ENCODE measurements around the gene NT5DC1. TPM values are rescaled to one million over a fixed set of nuclear protein-coding genes. Genes with fewer than 3 reads are reported as not detected.

NT5DC1 gene
- total RNA-seq, 1 donor from 2014 or later: 55.0 TPM

- ATAC-seq (no peak), DNase-seq (no peak)
- intact Hi-C loops (cut with micrococcal nuclease): no loop called here
Observed at GRCh38 chr6:116218172-116218633, 117.5 kb downstream of the NT5DC1 start.

DNA sequence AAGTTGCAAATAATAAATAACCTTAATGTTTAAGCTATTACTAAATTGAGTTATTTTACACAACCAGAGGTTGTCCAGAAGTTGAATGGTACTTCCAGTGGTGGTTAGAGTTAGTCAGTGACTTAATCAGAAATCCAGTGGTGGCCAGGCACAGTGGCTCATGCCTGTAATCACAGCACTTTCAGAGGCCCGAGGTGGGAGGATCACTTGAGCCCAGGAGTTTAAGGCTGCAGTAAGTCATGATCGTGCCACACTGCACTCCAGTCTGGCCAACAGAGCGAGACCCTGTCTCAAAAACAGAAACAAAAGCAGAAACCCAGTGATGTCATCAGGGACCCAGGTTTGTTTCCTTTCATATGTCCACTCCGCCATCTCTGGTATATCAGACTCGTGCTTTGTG lies 118.2 kb downstream of the NT5DC1 start:
- intact Hi-C loops (cut with micrococcal nuclease): no loop called here
- ATAC-seq (no peak), DNase-seq (no peak)

DNA sequence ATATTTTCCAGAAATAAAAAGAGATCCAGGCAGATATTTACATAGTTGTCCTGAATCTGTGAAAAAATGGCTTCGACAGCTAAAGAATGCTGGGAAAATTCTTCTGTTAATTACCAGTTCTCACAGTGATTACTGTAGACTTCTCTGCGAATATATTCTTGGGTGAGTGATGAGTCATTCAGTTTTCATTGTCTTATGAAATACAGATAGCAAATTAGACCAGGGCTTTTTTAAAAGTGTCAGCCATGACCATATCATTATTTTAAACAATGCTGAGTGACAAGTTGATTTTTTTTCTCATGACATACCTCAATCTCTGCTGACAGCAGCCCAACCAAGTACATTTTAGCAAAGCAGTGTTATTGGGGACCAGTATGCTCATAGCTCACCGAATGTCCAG lies 120.4 kb downstream of the NT5DC1 start:
- DNase-seq (no peak), ATAC-seq (no peak)
- intact Hi-C loops (cut with micrococcal nuclease): no loop called here

GRCh38 chr6:116221911-116222310 lies 121.3 kb downstream of the NT5DC1 start:
- ATAC-seq (no peak), DNase-seq (no peak)
- intact Hi-C loops (cut with micrococcal nuclease): no loop called here

DNA sequence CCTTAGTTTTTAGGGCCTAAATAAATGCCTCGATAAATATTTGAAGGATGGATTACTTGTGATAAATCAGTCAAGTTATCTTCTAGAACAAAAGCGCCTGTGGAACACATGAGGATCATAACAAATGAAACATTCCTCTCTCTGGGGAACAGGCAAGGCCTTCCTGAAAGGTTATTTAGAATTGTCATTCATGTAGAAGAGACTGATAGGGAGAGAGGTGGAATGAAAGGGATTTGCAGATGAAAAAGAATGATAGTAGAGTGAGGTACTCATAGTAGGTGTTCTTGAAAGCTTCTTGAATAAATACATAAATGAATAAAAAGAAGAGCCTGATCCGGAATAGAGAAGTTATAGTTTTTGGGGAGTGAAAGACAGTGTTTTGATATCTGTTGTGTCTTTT lies 122.7 kb downstream of the NT5DC1 start:
- DNase-seq (no peak), ATAC-seq (no peak)
- intact Hi-C loops (cut with micrococcal nuclease): no loop called here

DNA sequence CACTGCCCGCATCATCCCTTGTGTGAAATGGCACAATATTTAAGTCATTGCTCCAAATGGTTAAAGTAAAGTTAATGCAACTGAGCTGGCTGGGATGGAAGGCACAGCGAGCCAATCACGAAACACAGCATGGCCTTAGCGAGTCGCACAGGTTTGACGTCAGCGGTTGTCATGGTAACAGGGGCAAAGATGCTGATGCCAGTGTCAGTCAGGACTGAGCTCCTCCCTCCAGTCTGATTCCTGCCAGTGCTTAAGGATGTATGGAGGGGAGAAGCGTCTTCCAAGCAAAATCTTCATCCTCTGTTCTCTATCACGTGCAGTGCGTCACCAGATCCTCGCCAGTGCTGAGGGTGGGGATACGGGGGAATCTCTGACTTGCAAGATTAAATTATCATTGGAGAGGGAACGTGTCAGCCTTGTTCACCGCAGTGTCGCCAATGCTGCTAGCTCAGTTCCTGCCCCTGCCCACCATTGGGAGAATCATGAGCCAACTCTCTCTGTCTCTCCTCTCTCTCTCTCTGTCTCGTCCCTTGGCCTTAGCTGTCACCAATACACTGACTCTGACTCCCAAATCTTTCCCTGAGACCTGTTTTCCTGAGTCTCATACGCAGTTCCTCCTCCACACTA lies 128.7 kb downstream of the NT5DC1 start:
- intact Hi-C loops (cut with micrococcal nuclease): no loop called here
- ATAC-seq: peak; percentile 95
- peak; percentile 87 for DNase-seq

DNA sequence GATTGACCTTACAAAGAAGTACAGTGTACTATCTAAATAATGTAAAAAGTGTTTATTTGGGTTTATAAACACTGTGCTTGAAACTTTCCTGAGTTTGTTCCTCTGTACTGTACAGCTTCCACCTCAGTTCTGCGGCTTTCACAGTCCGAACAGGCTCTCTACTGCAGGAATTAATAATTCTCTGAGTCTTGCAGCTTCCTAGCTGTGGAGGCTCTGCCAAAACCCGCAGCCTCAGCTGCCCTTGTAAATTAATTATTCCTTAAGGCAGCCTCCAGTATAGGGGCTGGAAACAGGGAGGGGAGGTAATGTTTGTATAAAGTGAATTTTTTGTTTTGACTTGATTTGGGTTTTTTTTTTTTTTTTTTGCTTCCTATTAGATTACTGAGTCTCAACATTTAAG lies 134.0 kb downstream of the NT5DC1 start:
- intact Hi-C loops (cut with micrococcal nuclease): no loop called here
- DNase-seq (no peak), ATAC-seq (no peak)

DNA sequence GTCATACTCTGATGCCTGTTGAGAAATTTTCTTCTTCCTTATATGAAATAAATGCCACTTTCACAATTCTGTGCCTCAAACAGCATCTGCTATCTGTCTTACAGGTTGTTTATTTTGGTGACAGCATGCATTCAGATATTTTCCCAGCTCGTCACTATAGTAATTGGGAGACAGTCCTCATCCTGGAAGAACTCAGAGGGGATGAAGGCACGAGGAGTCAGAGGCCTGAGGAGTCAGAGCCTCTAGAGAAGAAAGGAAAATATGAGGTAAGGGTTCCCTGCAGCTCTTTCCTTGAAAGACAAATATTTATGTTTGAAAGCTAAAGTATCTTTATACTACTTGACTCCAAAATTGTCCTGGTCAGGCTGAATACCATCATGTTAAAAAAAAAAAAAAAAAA lies 137.4 kb downstream of the NT5DC1 start:
- no peak for DNase-seq
- no peak for ATAC-seq
- intact Hi-C loops (cut with micrococcal nuclease): no loop called here

DNA sequence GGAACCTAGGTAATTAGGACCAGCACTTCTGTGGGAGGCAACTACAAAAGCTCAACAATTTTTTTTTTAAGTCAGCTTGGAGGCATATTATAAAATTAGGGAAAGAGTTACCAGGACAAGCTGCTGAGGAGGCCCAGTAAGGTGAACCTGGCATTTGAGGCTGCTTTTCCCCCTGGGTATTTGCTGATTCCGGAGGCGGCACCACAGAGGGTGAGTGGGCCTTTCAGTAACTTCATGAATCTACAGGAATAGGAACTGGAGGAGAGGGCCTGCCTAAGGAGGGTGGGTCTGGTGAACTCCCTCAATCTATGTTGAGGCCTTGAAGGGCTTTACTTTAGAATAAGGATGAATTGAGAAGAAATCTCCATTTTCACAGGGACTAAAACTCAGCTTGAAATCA lies 138.6 kb downstream of the NT5DC1 start:
- intact Hi-C loops (cut with micrococcal nuclease): no loop called here

GRCh38 chr6:116239856-116240255 lies 139.2 kb downstream of the NT5DC1 start:
- DNase-seq (no peak), ATAC-seq (no peak)
- intact Hi-C loops (cut with micrococcal nuclease): no loop called here

More for the DNA sequence above, 138.6 kb downstream of the NT5DC1 start:
- no peak for DNase-seq
- ATAC-seq: no peak

- DNase-seq (no peak), ATAC-seq (no peak)
- intact Hi-C loops (cut with micrococcal nuclease): no loop called here
Observed at GRCh38 chr6:116244284-116244683, 143.6 kb downstream of the NT5DC1 start.

GRCh38 chr6:116246089-116246488 lies 145.4 kb downstream of the NT5DC1 start:
- ATAC-seq (peak; percentile 59), DNase-seq (no peak)

DNA sequence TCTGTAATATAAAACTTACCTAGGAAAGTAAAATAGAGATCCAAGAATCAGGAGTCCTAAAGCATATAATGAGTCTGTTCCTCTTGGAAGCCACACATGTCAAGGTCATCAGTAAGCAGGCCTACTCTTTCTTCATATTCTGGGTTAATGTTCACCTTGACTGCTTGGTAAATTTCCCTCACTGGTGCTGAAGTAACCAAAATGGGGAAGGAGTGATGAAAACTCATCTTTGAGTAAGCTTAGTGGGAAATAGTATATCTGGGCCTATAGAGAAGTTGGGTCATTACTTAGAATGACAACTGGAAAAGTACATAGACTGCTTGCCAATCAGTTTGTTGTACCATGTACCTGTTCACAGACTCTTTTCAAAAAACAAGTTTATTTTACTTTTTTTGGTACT lies 146.6 kb downstream of the NT5DC1 start:
- intact Hi-C loops (cut with micrococcal nuclease): no loop called here
- DNase-seq: no peak
- ATAC-seq: no peak

More at GRCh38 chr6:116246089-116246488, 145.4 kb downstream of the NT5DC1 start:
- intact Hi-C loops (cut with micrococcal nuclease): no loop called here

DNA sequence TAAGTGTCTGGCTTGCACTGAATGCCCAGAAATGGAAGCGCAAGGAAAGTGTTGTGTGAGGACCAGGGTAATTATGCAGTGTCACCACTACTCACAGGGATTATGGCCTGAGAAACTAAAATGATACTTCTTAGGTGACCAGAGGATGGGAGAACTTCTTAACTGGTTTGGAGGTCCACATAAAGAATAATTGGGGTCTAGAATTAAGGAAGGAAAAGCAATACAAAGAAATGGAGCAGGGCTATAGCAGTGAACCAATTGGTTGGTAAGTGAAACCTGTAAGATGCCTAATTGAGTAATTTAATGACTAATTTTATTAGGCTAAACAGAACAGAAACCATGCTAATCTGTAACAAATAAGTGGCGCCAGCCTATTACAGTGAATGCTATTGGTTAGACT lies 147.9 kb downstream of the NT5DC1 start:
- DNase-seq (no peak), ATAC-seq (peak; percentile 21)
- intact Hi-C loops (cut with micrococcal nuclease): no loop called here

DNA sequence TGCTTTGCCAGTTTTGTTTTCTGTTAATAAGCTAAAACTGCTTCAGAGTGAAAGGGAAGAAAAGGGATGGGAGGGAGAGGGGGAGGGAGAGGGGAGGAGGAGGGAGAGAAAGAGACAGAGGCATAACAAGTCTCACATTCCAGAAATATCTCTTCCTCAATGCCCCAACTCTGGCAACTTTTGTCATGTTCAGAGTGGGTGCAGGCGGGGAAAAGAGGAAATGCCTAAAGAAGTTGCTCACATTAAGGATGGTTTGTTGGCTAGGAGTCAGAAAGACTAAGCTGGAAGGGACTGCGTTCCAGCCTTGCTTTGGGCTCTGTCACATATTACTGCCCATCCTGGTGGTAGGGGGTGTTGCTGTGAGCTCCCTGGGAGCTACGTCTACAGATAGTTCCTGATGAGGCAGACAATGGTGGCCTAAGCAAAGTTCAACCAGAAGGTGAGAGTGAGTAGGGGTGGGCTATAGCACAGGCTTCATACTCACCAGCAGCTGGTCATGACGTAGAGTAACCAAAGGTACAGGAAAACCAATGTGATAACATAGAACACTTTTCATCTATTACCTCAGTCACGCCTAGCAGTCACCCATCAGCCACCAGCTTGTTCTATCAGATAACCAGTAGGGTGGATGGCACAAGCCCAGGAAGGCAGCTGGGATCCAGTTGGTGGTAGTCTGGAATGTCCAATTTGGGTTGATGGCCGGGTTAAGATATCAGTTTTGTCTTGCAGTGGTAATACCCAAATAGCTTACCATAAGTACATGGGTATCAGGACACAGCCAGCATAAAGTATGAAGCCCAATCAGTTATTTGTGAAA lies 151.1 kb downstream of the NT5DC1 start:
- ATAC-seq (no peak), DNase-seq (no peak)
- intact Hi-C loops (cut with micrococcal nuclease): no loop called here

- DNase-seq: no peak
- ATAC-seq: no peak
- intact Hi-C loops (cut with micrococcal nuclease): no loop called here
Observed at GRCh38 chr6:116253188-116253504, 152.5 kb downstream of the NT5DC1 start.

DNA sequence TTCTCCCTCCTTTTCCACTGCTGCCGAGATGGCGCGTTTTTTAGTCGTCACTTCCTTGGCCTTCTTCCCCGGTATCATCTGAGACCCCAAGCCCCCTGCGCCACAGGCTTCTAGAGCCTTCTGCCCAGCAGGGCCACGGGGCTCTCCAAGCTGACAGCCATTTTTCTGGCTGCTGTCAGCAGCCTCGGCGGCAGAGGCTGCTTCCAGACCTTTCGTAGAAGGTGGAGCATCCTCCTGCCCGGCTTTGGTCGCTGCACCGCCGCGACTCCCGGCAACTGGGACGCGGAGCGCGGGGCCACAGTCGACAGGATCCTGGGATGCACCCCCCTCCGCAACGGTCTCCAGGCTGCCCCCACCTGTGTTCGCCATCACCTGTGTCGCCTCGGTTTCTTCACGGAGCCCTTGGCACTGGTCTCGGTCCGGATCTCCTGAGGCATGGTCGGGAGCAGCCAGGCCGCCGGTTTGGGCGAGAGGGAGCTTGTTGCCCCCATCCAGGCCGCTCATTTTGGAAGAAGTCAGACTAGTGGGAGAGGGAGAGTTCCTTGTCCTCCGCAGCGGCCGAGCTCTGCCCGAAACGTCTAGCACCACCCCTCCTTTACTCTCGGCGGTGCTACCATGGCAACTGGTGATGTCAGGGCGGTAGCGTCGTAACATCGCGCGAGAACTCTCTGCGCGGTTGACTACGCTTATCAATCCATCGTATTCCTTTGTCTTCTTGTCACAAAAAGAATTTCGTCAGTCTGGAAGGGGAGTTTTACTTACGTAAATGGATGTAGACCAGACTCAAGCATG lies 153.0 kb downstream of the NT5DC1 start, which contains the start of gene TSPYL4:
TSPYL4 (minus strand) TSS at position 571 of the 792 bp plus-strand sequence; CDS start at position 504, 67 bp downstream.
- DNase-seq (peak; percentile 95), ATAC-seq (peak; percentile 98)
- intact Hi-C loops (cut with micrococcal nuclease): no loop called here

GRCh38 chr6:116254297-116255056 lies 153.8 kb downstream of the NT5DC1 start:
- DNase-seq: no peak
- intact Hi-C loops (cut with micrococcal nuclease): no loop called here
- ATAC-seq: peak; percentile 10

GRCh38 chr6:116255246-116255800 lies 154.7 kb downstream of the NT5DC1 start:
- intact Hi-C loops (cut with micrococcal nuclease): no loop called here
- no peak for DNase-seq
- peak; percentile 29 for ATAC-seq
